Forelimb muscle (tissue), 1 donor: Measurements from ENCODE around the gene MAP3K9. TPM values are rescaled to one million over a fixed set of nuclear protein-coding genes. Genes with fewer than 3 reads are reported as not detected.
"Not testable (repeated sequence)": the region's sequence is repeated elsewhere in the genome, so short reads cannot be mapped to it uniquely, and the experiment has no call there.

Experiments
- DNase-seq: peaks from one replicate; pipeline ENCODE4 v3.0.0-alpha.2; 2013; ENCODE audit warnings: low read depth
- polyA plus RNA-seq: library from polyadenylated mRNA; unstranded; fragments of 120-200 nt; gene quantifications from one replicate; pipeline ENCODE4 v1.2.1, GENCODE V29; 2013; ENCODE audit not compliant: insufficient read length

The MAP3K9 gene
- polyA plus RNA-seq, 1 donor: 0.18 TPM

DNA sequence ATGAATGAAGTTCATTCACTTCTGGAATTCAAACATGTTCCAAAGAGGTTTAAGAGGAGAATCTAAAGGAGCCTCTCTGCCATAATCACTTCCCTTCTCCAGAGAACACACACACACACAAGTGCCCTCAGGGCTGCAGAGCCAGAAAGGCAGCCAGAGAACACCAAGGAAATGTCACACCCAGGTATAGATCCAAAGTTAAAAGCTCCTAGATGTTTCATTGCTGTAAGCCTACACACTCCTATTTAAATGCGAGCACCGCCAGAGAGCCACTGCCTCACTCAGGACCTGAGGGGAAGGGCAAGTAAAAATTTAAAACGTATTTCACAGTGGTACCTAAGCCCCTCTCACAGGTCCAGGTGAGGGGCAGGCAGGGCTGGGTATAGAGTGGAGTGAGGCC is 85.2 kb downstream of the MAP3K9 start:
- no peak for DNase-seq

GRCh38 chr14:70723276-70723675 is 86.0 kb downstream of the MAP3K9 start:
- no peak for DNase-seq

DNA sequence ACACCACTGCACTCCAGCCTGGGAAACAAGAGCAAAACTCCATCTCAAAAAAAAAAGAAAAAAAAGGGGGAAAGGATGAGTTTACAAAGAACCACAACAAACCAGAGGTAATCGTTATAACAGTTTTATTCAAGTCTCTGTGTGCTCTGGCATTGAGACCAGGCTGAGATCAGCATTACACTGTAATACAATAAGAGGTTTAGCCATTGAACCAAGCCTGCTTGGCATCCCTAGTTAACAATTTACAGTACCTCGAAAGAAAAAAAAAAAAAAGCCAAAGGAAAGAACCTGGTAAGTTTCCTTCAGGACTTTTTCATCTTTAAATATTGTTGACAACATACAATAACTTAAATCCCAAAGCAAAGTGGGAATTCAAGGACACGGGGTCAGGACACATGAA is 86.9 kb downstream of the MAP3K9 start:
- no peak for DNase-seq

DNA sequence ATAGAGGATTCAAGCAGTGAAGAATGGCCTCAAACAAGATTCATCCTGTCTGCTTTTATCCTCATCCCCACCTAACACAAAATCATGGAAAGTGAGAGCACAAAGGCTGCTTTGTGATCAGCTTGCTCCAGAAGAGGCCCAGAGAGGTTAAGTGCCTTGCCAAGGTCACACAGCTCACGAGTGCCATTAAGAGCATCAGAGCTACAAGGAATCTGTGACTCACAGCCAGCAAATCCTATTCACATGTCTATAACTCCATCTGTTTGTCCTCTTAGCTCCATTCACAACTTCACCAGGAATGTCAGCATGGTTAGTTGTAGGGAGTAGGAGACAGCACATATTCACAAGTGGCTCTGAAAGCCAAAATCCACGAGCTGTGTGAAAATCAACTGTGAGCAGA is 87.8 kb downstream of the MAP3K9 start:
- no peak for DNase-seq

DNA sequence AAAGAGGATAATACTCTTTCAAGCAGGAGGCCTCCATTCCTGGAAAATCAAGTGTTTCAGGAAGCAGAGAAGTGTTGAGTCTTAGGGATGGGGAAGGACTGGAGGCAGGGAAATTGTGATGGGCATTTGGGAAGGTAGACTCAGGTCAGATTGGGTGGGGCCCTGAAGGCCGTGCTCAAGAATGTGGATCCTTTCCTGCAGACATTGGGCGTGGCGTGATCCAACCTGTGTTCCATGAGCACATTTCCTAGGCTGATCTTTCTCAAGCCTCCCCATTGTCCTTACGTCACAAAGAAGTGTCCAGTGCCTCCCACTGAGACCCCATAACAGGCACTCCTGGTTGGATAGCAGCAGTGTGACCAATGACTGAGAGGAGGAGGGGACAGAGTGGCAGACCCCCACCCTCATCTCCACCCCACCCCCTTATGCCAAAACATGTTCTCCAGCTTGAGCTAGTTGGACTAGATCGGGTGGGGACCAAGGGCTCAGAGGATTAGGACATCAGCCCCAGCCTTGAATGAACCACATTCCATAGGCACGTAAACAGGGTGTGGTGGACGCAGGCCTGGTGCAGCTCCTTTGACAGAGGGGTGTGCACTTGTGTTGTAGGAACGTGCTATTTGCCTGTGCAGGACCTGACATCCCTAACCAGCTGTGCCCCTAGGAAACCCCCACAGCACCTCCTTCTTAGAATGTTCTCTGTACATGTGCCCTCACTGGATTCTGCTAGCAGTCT is 90.8 kb downstream of the MAP3K9 start:
- DNase-seq: no peak

DNA sequence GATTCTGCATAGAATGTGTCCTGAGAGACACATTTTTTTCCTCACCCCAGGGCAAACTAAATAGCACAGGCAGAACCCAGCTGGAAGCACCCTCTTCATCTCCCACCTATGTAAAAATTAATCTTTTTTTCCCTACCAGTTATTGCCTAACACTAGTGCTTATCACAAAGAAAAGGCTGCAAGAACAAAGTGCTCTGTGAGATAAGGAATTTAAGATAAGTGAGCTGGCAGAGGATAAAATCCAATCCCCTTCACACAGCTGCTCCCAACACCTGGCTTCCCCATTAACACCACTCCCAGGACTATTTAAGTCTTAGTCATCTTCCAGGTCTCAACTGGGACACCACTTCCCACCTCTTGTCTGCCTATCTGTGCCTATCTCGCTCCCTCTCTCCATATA is 92.4 kb downstream of the MAP3K9 start:
- no peak for DNase-seq

GRCh38 chr14:70716483-70716882 is 92.8 kb downstream of the MAP3K9 start:
- no peak for DNase-seq

- peak; percentile 45 for DNase-seq
These were observed 95.2 kb downstream of the MAP3K9 start for GRCh38 chr14:70714055-70714550.

- DNase-seq: no peak
These were observed 95.8 kb downstream of the MAP3K9 start for GRCh38 chr14:70713511-70713916.

- no peak for DNase-seq
These were observed 96.2 kb downstream of the MAP3K9 start for GRCh38 chr14:70713096-70713495.

DNA sequence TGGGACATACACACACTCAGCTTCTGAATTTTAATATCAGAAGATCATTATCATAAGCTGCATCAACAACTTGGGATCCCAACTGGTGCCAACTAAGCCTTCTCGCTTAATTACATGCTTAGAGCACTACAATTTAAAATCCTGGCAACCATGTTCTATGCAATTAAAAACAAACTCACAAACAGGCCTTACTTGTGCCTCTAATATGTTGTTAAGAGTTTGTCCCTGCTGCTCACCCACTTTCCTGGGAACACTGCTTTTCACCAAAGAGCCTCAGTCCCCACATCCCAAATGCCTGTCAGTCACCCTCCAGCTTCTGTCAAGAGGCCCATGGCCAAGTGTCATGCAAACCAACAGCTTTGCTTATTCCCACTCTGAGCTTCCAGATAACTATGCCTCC is 97.9 kb downstream of the MAP3K9 start:
- no peak for DNase-seq

DNA sequence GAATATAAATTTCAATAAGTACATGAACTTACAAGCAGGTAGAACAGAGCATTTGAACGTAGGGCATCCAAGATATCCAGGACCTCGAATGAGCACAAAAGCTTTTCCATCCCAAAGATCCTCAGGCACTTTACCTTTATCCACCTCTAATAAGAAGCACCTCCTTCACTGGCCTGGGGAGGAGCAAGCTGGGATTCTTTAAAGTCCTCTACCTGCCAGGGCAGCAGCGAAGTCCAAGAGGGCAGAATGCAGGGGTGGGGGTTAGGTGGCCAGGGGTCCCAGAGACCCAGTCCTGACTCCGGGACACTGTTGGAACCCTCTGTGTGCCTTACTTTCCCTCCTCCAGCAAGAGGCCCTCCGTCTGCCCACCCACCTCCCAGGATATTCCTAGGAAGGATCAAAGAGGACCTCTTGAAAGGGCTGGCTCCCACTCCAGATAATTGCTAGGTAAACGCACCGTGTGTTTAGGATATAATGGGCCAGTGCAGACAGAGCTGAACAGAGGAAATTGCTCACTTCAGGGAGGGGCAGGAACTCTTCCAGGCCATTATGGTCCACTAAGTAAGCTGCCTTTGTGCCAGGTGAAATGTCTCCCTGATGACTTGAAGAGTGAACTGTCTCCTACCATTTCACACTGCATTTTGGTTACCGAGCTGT is 99.5 kb downstream of the MAP3K9 start:
- no peak for DNase-seq

DNA sequence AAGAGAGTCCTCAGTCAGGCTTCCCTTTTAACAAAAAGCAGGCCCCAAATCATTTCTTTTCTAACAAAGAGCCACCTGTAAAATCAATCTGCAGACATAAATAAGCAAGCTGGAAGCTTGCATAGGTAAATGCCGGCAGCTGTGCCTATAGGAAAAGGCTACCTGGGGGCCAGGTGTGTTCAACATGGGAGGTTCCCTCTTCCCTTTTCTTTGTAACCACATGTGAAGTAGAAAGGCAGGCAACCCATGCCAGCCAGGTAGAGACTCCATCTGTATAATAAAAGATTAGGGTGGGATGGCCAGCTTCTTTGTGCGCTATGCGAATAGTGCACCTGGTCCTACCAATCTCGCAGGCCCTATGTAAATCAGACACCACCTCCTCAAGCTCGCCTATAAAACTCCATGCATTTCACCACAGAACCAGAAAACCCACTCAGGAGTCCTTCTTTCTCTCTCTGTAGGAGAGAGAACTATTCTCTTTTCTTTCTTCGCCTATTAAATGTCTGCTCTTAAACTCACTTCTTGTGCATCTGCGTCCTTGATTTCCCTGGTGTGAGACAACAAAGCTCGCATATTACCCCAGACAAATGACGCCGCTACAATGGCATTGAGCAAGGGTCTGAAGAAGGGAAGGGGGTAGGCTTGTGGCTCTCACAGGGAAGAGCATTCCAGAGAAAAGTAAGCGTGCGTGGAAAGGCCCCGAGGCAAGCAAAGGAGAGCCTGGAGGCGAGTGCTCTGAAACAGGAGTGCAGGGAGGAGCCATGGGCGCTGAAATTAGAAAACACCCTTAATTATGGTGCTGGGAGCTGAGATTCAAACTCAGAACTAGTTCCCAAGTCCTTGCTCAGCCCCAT is 100.4 kb downstream of the MAP3K9 start:
- DNase-seq: no peak

- no peak for DNase-seq
These were observed 101.9 kb downstream of the MAP3K9 start for GRCh38 chr14:70707138-70708038.

- DNase-seq: no peak
These were observed 103.1 kb downstream of the MAP3K9 start for GRCh38 chr14:70706177-70706576.

DNA sequence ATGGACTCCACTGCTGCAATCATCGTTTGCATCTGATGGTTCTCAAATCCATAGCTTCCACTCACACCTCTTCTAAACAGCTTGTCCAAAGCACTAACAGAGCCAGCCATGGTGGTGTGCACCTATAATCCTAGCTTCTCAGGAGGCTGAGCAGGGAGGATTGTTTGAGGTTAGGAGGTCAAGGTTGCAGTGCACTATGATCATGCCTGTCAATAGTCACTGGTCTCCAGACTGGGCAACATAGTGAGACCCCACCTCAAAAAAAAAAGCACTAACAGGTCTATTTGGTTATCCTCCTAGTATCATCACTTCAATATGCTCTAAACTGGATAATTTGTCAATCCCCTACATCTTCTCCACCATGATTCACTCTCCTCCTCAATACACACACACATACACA is 104.4 kb downstream of the MAP3K9 start:
- no peak for DNase-seq

DNA sequence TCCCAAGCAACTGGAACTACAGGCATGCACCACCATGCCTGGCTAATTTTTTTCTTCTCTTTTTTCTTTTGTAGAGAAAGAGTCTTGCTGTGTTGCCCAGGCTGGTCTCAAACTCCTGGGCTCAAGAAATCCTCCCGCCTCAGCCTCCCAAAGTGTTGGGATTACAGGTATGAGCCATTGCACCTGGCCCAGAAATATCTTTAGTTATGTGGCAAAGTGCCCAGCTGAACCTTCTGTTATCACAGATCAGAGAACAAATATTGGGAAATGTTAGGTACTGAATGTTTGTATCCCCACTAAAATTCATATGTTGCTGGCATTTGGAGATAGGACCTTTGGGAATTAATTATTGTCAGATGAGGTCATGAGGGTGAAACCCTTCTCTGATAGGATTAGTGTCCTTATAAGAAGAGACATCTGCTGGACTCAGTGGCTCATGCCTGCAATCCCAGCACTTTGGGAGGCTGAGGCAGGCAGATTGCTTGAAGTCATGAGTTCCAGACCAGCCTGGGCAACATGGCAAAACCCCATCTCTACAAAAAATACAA is 105.6 kb downstream of the MAP3K9 start:
- DNase-seq: not testable (repeated sequence)

DNA sequence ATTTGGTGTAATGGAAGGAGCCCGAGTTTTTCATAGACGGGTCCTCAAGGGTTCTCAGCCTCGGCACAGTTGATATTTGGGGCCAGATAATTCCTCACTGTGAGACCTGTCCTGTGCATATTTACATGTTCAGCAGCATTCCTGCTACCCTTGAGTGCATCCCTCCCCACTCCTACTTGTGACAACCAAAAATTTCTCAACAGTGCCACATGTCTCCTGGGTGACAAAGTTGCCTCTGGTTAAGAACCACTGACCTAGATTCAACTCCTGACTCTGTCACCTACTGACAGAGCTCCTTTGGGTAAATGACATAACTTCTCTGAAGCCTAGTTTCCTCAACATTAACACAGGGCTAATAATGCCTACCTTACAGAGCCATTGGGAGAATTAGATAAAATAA is 107.2 kb downstream of the MAP3K9 start:
- no peak for DNase-seq

DNA sequence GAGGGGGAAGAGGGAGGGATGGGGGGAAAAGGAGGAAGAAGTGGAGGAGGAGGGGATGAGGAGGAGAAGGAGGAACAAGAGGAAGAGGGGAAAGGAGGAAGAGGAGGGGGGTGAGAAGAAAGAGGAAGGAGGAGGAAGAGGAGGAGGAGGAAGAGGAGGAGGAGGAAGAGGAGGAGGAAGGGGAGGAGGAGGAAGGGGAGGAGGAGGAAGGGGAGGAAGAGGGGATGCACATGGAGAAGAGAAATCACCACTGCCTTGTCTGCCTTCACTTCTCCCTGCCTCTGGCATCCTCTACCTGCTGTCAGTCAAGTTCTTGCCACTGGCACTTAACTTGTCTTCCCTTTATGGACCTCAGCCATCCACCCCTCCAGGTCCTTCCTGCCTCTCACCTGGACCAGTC is 107.7 kb downstream of the MAP3K9 start:
- DNase-seq: no peak

DNA sequence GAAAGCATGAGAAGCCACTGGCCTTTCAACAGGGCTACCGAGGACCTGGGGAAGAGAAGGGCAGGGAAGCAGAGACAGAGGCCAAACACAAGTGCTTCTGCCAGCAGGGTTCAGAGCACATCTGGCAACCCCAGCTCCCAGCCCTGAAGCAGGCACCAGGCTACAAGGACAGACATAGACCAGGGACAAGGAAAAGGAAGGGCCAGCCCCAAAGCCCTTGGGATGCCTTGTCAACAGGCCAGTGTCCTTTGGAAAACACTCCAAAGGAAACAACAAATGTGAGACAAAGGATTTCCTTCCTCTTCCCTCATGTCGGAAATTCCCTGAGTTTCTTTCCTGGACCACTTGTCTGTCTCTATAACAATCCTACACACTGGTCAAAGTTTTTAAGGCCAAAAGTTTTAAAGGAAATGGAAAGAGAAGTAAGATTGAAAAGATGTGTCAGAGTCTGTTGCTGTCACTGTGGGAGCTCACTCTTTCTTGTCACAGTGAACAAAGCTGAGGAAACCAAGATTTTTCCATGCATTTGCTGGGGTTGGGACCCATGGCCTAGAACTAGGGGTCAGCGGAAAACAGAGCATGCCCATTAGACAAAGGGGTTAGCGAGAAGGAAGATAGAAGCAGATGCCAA is 108.2 kb downstream of the MAP3K9 start:
- no peak for DNase-seq

GRCh38 chr14:70699646-70700045 is 109.7 kb downstream of the MAP3K9 start:
- no peak for DNase-seq
